GM21786 (cell line): ENCODE data around the gene SPESP1.
"Not testable (repeated sequence)": the region's sequence is repeated elsewhere in the genome, so short reads cannot be mapped to it uniquely, and the experiment has no call there.

Experiments used
- ATAC-seq: cut with Tn5 transposase; IDR thresholded peaks from one replicate; pipeline ENCODE4 v1.9.1; 2021; ENCODE audit not compliant: unreplicated experiment

Gene SPESP1

DNA sequence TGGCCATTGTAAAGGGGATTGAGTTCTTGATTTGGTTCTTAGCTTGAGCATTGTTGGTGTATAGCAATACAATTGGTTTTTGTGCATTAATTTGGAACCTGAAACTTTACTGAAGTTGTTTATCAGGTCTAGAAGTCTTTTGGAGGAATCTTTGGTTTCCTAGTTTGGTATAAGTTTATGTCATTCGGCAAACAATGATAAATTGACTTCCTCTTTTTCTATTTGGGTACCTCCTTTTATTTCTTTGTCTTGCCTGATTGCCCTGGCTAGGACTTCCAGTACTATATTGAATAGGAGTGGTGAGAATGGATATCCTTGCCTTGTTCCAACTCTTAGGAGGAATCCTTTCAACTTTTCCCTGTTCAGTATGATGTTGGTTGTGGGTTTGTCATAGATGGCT is 32.1 kb downstream of the SPESP1 start:
- ATAC-seq = no peak

GRCh38 chr15:68963719-68964118 is 33.4 kb downstream of the SPESP1 start:
- ATAC-seq = not testable (repeated sequence)

GRCh38 chr15:68966996-68967395 is 36.7 kb downstream of the SPESP1 start:
- ATAC-seq = no peak

- ATAC-seq = no peak
These were observed 37.6 kb downstream of the SPESP1 start for GRCh38 chr15:68967948-68968347.

- ATAC-seq = no peak
These were observed 39.0 kb downstream of the SPESP1 start for GRCh38 chr15:68969298-68969697.

DNA sequence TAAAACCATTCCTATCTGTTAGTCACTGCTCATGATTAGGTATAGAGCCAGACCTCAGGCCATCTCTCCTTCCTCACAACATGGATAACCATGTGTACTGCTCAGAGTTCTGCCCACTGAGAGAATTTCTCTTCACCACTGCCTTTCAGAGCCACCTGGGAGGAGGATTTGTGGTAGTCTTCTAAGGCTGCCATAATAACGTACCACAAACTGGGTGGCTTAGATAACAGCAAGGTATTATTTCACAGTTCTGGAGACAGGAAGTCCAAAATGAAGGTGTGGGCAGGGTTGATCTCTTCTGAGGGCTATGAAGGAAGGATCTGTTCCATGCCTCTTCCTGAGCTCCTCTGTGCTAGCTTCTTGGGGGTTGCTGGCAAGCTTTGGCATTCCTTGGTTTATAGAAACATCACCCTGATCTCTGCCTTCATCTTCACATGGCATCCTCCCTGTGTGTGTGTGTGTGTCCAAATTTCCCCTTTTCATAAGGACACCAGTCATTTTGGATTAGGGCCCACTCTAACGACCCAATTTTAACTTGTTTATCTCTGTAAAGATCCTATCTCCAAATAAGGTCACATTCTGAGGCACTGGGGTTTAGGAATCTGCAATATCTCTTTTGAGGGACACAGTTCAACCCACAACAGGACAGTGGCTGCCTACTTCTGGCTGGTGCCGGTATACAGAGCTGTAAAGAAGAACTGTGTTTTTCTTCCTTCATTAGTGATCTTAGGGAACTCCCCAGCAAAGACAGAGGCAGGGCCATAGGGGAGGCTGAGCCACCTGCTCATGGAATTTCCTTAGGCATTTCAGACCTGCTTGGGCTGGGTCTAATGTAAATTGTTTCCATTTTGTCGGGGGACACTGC is 42.1 kb downstream of the SPESP1 start:
- no peak for ATAC-seq

- not testable (repeated sequence) for ATAC-seq
These were observed 45.4 kb downstream of the SPESP1 start for GRCh38 chr15:68975651-68976160.

DNA sequence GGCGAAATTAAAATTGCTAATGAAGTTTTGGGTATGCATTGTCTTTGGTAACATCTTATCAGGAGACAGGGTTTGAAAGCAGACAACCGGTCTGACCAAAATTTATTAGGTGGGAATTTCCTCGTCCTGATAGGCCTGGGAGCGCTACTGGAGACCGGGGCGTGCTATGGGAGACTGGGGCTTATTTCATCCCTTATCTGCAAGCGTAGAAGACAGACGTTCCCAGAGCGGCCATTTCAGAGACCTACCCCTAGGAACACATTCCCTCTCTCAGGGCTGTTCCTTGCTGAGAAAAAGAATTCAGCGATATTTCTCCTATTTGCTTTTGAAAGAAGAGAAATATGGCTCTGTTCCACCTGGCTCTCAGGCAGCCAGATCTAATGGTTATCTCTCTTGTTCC is 47.1 kb downstream of the SPESP1 start:
- ATAC-seq = not testable (repeated sequence)

- ATAC-seq = no peak
These were observed 48.7 kb downstream of the SPESP1 start for GRCh38 chr15:68979006-68979405.

- ATAC-seq = no peak
These were observed 49.5 kb downstream of the SPESP1 start for GRCh38 chr15:68979816-68980215.

DNA sequence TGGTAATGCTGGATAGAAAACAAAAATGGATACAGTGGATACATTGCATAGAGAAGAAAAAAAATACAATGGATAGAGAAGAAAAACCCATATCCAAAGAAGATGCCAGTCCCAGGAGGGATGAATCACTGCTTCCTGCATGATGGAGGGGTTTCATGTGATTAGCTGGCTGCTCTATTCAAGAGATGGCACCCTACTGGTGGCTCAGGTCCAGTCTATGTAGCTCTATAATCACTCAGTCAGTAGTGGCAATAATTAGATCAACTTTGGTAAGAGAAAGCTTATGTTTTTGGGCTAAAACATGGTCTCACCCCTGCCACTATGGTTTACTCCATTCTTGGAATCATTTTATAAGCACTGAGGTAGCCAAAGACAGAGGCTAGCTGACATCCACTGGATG is 50.5 kb downstream of the SPESP1 start:
- no peak for ATAC-seq

DNA sequence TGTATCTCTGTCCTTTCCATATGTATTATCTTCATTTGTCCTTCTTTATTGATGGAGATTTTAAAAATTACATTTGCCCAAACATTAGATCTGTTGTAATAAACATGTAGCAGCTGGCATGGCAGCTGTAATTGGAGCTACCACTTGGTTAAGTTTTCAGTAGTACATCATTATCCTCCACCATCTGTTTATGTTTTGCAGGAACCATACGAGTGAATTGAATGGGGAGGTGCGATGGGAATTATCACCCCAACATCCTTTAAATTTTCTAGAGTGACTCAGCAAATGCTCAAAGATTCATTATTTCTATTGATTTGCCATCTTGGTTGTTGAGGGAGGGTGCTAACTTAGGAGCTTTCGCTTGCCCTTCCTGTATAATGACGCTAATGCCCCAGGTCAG is 51.6 kb downstream of the SPESP1 start:
- no peak for ATAC-seq

- ATAC-seq = no peak
These were observed 52.7 kb downstream of the SPESP1 start for GRCh38 chr15:68982976-68983563.

GRCh38 chr15:68983961-68984481 is 53.7 kb downstream of the SPESP1 start:
- ATAC-seq = no peak

GRCh38 chr15:68984586-68984985 is 54.3 kb downstream of the SPESP1 start:
- no peak for ATAC-seq

DNA sequence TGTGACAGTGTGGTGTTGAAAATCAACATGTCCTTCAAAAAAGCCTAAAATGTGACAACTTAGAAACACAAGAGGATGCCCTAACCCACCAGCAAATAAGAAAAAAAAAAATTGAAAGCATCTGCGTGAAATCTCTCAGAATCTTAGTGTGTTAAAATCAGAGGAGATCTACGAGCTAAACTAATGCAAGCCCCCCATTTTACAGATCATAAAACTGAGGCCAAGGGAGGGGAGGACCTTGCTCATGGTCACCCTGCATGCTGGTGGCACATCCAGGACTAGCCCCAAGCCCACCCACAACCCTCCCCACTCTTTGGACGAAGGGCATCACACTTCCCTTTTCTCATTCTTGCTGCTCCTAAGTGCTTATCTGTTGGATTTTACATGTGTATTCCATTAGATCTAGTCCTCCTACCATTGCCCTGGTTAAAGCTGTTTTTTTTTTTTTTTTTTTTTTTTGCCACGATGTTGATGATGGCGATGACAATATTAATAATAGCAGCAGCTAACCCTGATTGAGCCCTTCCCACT is 55.1 kb downstream of the SPESP1 start:
- no peak for ATAC-seq

GRCh38 chr15:68986322-68986721 is 56.0 kb downstream of the SPESP1 start:
- no peak for ATAC-seq

- ATAC-seq = no peak
These were observed 56.8 kb downstream of the SPESP1 start for GRCh38 chr15:68987120-68987519.

DNA sequence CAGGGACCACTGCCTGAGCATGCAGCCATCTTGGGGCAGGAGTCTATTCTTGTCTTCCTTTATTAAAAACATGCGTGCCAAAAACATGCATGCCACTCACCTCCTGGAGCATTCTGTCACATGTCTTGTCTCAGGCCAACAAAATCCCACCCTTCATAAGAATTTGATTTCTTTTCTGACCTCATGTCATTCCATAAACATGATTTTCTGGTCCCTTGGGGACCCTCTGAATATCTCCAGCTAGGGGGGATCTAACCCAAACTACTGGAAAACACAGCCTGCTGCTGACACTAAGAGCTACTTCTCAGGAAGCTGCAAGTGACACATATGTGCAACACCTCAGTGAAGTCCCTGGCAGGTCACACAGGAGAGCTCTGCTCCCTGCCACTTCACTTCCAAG is 57.4 kb downstream of the SPESP1 start:
- ATAC-seq = no peak

DNA sequence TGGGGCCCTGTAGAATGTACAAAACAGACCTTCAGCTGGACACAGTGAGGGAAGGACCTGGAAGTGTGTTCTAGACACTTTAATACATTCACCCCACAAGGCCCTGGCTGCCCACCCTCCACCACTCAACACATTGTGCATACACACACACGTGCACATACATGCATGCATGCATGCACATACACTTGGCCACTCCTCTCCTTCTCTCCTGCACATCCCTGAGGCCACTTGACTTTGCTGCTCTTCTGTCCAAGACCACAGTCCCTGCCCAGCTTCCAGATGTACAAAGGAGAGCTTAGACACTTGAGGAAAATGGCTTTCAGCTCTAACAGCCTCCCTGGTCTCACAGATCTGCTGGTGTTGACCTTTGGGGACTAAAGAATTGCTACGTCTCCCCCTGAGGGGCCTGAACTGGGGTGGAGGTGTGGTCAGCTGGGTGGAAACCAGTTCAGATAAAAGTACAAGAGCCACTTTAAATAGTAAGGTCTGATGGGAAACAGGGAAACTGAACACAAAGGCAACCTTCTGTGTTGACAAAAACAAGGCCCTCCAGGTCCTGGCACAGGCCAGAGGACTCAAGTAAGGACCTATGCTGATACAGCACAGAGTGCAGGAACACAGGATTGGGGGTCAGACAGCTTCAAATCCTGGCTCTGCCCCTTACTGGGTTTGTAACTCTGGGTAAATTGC is 59.4 kb downstream of the SPESP1 start:
- no peak for ATAC-seq
